ENCODE measurements around the gene PRRG2. TPM values are rescaled to one million over a fixed set of nuclear protein-coding genes. Genes with fewer than 3 reads are reported as not detected.

Gene PRRG2
- total and polyA plus RNA-seq, 2 of the 13 experiments (the other 11 are each of a cell fraction or from before 2014, with no cell fraction given): 0.66 to 0.82 TPM

GRCh38 chr19:49590071-49590970 is 9.2 kb downstream of the PRRG2 start (continued):
- TF ChIP-seq PREB (CRISPR knock-in tag; IDR thresholded peaks at IDR 0.05) (no peak), EZH2 (conservative IDR thresholded peaks at IDR 0.05; ENCODE audit: low read depth, low read length) (no peak), ZNF670 (CRISPR knock-in tag; IDR thresholded peaks at IDR 0.05; ENCODE audit: borderline replicate concordance) (0 out of 2 replicates have a peak, but pooled peaks have one; percentile 44), SP4 (CRISPR knock-in tag; IDR thresholded peaks at IDR 0.05) (peak; percentile 92), ZNF7 (CRISPR knock-in tag; IDR thresholded peaks at IDR 0.05) (no peak), ZNF441 (CRISPR knock-in tag; IDR thresholded peaks at IDR 0.05; ENCODE audit: borderline replicate concordance) (peak; percentile 47), ATF4 (CRISPR knock-in tag; IDR thresholded peaks at IDR 0.05) (no peak), ETV6 (CRISPR knock-in tag; conservative IDR thresholded peaks at IDR 0.05) (peak; percentile 62; the same call in 1 of the 2 replicates), PBX3 (CRISPR knock-in tag; IDR thresholded peaks at IDR 0.05; ENCODE audit: borderline replicate concordance) (no peak), CREM (IDR thresholded peaks at IDR 0.05) (0 out of 2 replicates have a peak, but pooled peaks have one; percentile 11), CREM (CRISPR knock-in tag; IDR thresholded peaks at IDR 0.05) (no peak), ZNF431 (CRISPR knock-in tag; IDR thresholded peaks at IDR 0.05; ENCODE audit: borderline replicate concordance, low read depth) (peak; percentile 38; the same call in 1 of the 2 replicates), RFXAP (CRISPR knock-in tag; IDR thresholded peaks at IDR 0.05; ENCODE audit: borderline replicate concordance) (peak; percentile 78), SNAPC5 (CRISPR knock-in tag; IDR thresholded peaks at IDR 0.05; ENCODE audit: borderline replicate concordance) (peak; percentile 39; the same call in 1 of the 2 replicates), MAFF (IDR thresholded peaks at IDR 0.05; ENCODE audit: low read depth, low read length) (no peak), ZBTB38 (CRISPR knock-in tag; IDR thresholded peaks at IDR 0.05) (no peak), ZNF205 (CRISPR knock-in tag; IDR thresholded peaks at IDR 0.05) (no peak), ZNF784 (CRISPR knock-in tag; IDR thresholded peaks at IDR 0.05; ENCODE audit: borderline replicate concordance) (peak; percentile 58; the same call in 1 of the 2 replicates), ISL2 (CRISPR knock-in tag; IDR thresholded peaks at IDR 0.05) (no peak), ZBTB43 (CRISPR knock-in tag; conservative IDR thresholded peaks at IDR 0.05) (0 out of 2 replicates have a peak, but pooled peaks have one; percentile 14)
- TF ChIP-seq, protein P1, sequence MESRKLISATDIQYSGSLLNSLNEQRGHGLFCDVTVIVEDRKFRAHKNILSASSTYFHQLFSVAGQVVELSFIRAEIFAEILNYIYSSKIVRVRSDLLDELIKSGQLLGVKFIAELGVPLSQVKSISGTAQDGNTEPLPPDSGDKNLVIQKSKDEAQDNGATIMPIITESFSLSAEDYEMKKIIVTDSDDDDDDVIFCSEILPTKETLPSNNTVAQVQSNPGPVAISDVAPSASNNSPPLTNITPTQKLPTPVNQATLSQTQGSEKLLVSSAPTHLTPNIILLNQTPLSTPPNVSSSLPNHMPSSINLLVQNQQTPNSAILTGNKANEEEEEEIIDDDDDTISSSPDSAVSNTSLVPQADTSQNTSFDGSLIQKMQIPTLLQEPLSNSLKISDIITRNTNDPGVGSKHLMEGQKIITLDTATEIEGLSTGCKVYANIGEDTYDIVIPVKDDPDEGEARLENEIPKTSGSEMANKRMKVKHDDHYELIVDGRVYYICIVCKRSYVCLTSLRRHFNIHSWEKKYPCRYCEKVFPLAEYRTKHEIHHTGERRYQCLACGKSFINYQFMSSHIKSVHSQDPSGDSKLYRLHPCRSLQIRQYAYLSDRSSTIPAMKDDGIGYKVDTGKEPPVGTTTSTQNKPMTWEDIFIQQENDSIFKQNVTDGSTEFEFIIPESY (CRISPR knock-in tag; IDR thresholded peaks at IDR 0.05): 0 out of 2 replicates have a peak, but pooled peaks have one; percentile 34

All from HepG2 (cell line).